ENCODE results near the gene AFF2.

The AFF2 gene

GRCh38 chrX:148592595-148592994 lies 92.2 kb downstream of the AFF2 start:
- no peak for DNase-seq

- DNase-seq: no peak
Measured at GRCh38 chrX:148593146-148593545, 92.7 kb downstream of the AFF2 start.

- DNase-seq: no peak
Measured at GRCh38 chrX:148593987-148594386, 93.6 kb downstream of the AFF2 start.

GRCh38 chrX:148599404-148599803 lies 99.0 kb downstream of the AFF2 start:
- no peak for DNase-seq

- no peak for DNase-seq
Measured at GRCh38 chrX:148600131-148600530, 99.7 kb downstream of the AFF2 start.

- DNase-seq: no peak
Measured at GRCh38 chrX:148600581-148600980, 100.2 kb downstream of the AFF2 start.

GRCh38 chrX:148601034-148601433 lies 100.6 kb downstream of the AFF2 start:
- no peak for DNase-seq

GRCh38 chrX:148609515-148610327 lies 109.3 kb downstream of the AFF2 start:
- DNase-seq: no peak

- no peak for DNase-seq
Measured at GRCh38 chrX:148610328-148610698, 109.9 kb downstream of the AFF2 start.

GRCh38 chrX:148611993-148612392 lies 111.6 kb downstream of the AFF2 start:
- no peak for DNase-seq

GRCh38 chrX:148612431-148612830 lies 112.0 kb downstream of the AFF2 start:
- DNase-seq: no peak

GRCh38 chrX:148613636-148614035 lies 113.2 kb downstream of the AFF2 start:
- no peak for DNase-seq

- DNase-seq: no peak
Measured at GRCh38 chrX:148615491-148615890, 115.1 kb downstream of the AFF2 start.

- no peak for DNase-seq
Measured at GRCh38 chrX:148618470-148619445, 118.3 kb downstream of the AFF2 start.

GRCh38 chrX:148620023-148620422 lies 119.6 kb downstream of the AFF2 start:
- DNase-seq: no peak

- DNase-seq: no peak
Measured at GRCh38 chrX:148624951-148625474, 124.6 kb downstream of the AFF2 start.

- no peak for DNase-seq
Measured at GRCh38 chrX:148628621-148629020, 128.2 kb downstream of the AFF2 start.

- DNase-seq: no peak
Measured at GRCh38 chrX:148629434-148629833, 129.0 kb downstream of the AFF2 start.

- DNase-seq: no peak
Measured at GRCh38 chrX:148632444-148632843, 132.0 kb downstream of the AFF2 start.

GRCh38 chrX:148633218-148633908 lies 132.9 kb downstream of the AFF2 start:
- no peak for DNase-seq

GRCh38 chrX:148634591-148634990 lies 134.2 kb downstream of the AFF2 start:
- no peak for DNase-seq

- no peak for DNase-seq
Measured at GRCh38 chrX:148643460-148643859, 143.0 kb downstream of the AFF2 start.

GRCh38 chrX:148647651-148648050 lies 147.2 kb downstream of the AFF2 start:
- DNase-seq: no peak
